KG1 (cell line): ENCODE results near the gene CDS1.
"Not testable (repeated sequence)": the region's sequence is repeated elsewhere in the genome, so short reads cannot be mapped to it uniquely, and the experiment has no call there.

Experiments
- DNase-seq: peaks from one replicate; lab custom pipeline; 2025; lab: John Stamatoyannopoulos, UW

The CDS1 gene

DNA sequence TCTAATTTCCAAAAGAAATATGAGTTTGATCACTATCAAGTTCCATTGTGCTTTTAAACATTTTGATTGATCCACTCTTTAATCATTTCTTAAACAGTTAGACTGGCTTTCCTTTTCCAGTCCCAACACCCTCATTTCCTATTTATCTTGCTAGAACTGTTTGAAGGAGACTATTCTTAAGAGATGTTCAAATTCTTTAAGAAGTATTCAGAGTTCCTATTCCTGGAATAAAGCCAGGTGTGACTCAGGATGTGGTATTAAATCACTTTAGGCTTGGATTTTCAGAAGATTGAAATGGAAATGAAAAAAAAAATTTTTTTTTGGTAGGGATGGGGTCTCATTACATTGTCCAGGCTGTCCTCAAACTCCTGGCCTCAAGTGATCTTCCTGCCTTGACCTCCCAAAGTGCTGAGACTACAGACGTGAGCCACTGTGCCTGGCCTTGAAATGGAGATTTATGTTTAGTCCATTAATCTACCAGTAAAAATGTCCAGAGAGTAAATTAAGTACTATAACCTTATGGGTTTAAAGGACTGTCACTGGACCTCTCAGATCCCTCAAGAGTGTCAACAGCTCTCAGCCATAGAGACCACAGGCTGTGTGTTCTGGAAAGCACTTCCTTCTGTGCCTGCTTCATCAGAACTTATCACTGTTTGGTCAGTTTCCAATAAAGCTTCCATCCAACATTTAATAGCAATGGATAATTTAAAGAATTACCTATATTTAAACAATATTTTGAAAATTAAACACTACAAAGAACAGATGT is 90.7 kb downstream of the CDS1 start:
- DNase-seq = no peak

DNA sequence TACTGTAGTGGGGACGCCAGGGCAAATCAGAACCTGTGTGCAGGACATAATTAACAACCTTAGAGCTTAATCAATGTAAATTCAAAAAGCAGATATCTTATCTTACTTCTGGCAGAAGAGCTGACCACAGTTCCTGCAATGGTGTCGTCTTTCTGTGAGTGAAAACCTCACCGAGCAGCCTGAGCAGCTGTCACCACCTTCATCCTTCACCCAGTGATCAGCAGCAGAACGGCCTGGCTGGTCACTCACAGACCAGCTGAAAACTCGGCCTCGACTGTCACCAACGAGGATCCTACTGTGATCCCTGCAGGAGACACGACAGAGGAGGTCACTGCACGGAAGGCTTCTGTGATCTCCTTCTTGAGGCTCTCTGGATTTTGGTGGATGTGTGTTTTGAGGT is 94.2 kb downstream of the CDS1 start:
- DNase-seq = no peak

DNA sequence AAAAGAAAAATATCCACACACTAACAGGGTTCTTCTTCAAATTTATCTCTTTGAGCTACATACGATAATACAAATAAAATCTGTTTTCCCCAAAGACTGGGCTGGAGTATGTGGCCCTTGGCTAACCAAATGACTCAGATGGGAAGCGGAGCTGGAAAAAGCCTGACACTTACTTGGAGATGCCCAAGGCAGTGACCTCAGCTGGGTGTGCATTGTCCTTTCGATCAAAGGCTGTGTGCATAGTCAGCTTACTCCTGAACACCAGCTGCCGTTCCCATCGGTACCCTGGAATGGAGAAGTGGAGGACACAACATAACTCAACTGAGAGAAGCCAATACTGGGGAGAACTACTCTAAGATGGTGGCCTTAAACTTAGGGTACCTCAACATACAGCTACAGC is 95.1 kb downstream of the CDS1 start:
- DNase-seq = no peak

DNA sequence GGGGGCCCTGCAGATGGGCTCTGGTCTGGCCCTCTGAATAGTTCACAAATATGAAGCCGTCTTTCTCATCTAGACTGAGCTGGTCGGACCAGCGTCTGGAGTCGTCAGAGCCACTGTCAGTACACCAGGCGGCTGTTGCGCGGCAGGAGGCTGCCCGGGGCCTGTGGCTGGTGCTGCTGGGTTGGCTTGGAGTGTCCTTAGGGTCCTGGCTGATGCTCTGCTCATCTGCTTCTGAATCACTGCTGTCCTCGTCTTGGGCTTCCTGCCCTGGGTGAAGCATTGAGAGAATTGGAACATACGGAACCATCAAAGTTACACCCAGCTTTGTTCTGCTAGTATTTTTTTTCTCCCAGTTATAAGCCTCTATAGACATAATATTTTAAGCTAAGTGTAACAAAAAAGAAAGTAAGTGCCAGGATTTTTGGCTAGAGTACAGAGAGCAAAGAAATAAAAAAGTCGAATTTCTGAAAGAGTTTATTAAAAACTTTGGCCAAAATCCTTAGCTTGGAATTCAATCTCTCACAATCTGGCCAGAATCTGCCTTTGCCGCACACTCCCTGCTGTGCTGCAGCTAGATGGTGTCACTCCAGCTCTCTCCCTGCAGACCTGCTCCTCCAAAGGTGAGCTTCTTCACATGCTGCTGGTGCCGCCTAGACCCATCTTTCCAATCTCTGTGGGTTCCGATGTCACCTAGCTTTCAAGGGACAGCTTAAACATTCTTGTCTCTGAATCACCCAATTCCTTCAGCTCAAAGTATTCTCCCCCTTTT is 96.2 kb downstream of the CDS1 start:
- DNase-seq = no peak

DNA sequence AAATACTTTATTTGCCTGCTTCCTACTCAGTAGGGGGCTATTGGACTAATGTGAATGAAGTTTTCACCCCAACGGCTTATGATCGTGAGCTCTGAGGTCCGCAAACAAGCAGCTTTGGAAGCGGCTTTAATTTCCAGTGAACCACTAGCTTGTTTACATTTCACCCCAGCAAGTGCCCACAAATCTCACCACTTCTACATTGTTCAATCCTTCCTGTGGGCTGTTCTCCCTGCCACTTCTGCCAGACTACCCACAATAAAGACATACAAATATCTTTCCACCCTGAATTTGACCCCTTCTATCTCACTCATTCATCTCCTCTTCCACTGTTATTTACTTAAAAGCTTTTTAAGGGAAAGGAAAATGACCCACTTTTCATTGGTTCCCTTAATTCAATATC is 98.0 kb downstream of the CDS1 start:
- no peak for DNase-seq

DNA sequence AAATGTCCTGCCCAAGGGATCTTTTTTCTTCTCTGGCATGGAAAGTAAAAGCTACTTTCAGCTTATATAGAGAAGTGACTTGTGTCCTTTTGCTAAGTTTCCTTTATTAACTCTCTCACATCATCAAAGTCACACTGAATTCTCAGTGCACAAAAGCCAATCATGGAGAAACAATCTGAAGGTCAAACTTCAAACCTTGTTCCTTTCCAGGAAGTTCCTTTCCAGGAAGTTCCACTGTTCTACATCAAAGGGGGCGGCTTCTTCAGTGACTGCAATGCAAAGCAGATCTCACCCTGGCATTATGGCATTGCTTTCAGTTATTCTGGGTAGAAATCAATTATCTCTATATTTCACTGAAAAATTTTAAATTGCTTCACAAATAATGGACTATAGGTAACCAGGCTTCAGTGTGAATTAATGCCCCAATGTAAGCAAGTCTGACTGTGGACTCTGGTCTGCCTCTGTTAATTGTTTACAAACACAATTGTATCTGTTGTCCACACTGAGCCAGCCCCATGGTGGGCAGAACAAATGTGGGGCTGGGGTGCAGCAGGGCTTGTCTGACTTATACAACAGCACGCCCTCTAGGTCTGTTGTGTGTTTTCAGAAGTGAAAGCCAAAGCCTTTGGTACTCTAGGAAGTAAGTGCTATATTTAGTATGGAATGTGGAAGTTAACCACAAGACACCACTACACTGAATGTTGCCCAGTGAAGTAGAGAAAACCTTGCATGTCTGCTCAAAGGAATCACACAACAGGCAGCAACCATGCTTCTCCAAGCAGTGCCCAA is 98.8 kb downstream of the CDS1 start:
- no peak for DNase-seq

DNA sequence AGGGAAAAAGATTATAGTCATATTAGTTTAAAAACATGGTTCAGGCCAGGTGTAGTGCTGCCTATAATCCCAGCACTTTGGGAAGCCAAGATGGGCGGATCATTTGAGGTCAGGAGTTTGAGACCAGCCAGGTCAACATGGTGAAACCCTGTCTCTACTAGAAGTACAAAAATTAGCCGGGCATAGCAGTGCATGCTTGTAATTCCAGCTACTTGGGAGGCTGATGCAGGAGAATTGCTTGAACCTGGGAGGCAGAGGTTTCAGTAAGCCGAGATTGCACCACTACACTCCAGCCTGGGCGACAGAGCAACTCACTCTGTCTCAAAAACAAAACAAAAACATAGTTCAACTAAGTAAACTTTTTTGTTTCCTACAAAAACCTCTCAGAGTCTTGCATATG is 99.7 kb downstream of the CDS1 start:
- DNase-seq = not testable (repeated sequence)

DNA sequence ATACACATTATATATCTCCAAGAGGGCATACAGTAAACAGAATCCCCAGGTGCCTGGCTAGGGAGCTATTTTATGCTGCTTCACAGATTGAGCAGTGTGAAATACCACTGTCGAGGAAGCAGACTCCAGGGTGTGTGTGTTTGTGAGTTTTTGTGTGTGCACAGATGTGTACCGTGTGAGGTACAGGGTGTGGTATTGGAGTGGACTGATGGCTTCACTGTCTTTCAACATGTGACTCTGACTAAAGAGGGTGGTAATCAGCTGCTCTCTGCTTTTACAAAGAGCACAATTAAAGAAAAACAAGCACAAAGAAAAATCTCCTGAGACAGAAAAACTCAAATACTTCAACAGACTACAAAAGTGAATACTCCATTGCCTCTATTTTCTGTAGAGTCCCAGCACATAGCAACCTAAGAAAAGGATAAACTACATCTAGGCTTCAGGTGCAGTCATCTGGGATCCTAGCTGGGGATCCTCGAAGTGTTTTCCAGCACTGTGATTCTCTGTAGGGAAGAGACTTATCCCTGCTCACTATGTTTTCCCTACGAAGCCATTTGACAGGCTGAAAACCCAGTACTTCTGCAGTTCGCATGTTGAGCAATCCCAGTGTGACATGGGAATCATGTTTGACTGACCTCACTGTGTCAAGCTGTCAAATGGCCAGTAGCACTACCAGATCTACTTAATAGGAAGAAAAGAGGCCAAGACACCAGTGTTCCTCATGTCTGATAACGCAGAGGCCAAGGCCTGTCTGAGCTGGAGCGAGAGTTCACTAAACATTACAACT is 100.3 kb downstream of the CDS1 start:
- DNase-seq = no peak

DNA sequence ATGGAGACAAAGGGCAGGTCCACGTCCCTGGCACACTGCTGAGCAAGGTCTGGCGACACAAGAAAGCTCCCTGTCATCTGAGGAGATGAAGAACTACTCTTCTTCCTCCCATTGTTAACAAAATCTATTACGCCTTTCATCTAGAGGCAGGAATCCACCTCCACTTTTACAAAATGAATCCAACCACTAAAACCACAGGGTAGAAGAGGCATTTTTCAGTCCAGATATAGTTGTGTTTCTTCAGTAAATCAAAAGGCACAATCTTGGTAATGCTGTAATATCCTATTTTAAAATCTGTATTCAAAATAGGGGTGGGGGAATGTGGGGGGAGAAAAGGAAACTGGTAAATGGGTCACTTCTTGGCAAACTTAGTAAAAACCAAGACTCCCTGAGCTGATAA is 101.4 kb downstream of the CDS1 start:
- no peak for DNase-seq

DNA sequence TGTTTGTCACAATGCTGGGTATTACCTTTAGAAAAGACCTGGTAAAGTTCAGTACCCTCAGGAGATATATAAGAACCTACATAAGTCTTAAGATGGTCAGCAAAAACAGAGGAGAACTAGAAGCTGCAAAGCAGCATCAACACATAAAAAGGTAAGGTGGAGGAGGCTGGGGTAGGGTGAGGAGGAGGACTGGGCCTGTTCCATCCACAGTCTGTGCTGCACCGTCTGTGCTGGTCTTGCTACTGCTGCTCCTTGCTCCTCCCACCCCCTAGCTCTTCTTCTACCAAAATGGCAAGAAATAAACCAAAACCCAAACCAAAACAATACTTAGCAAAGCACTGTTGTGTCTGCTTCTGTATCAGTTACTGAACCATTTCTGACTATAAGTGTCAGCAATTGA is 102.2 kb downstream of the CDS1 start:
- DNase-seq = no peak

DNA sequence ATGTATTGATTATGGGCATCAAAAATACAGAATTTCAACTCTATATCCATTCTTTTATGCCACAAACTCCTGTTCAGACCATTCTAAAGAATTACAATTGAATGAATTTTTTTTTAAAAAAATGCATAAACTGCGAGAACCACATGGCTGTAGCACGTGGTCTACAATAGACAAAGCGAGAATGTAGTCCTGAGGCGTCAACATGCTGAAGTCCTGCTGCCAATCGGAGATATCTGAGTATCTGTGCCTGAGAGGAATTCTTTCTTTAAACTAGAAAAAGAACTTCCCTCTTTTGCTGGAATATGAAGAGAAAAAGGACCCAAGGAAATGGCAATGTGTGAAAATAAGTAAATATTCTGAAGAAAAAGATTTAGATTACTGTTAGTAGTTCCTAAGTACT is 105.7 kb downstream of the CDS1 start:
- DNase-seq = no peak

DNA sequence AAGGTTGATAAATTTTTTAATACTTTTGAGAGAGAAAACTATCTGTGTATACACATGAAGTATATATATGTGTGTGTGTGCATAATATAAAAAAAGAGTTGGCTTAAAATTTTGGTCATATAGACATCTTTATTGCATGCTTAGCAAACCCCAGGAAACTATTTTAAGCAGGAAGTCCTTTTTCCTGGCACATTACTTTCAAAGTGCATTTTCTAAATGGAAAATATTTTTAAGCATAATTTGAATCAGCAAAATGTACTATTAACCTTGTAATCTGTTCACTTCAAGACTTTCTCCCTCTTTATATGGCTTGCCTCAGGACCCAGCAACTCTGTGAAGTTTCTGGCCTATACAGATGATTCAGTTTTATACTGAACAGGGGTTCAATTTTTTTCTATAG is 106.3 kb downstream of the CDS1 start:
- DNase-seq = no peak

DNA sequence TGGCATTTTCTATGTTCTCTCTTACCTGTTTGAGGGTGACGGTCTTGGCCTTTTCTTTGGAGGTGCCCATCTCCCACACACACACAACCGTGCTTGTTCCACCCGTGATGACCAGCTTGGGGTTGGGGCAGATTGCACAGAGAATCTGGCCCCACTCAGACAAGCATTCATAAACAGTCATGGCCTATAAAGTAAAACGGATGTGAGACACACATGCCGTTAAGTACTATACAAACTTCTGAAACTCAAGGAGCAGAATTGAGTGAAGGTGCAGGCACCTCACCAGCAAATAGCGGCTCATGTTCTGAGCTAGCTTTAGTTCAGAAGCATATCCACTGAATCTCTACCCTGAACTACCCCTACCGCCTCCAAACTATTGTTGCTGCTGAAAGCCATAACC is 107.6 kb downstream of the CDS1 start:
- DNase-seq = no peak

DNA sequence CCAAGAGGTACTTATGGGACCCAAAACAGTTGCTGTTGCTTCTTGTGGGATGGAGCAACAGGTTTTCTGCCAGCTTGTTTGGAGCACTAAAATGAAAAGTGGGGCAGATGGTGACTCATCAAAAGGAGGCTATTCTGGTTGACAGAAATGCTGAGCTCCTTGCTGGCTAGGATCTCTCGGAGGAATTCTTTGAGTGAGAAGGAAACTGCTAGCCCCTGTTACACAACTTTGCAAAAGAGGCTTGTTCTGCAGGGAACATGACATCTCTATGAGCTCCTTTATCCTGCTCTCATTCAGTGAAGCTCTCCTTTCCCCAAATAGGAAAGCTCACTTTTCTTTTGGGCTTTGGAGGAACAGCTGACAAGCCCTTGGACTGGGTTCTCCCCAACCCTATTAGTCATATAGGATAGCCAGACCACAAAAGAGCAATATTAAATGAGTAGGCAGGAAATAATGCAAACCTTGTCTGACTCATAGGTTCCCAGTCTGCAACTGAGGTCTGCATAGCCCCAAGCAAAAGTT is 108.3 kb downstream of the CDS1 start:
- no peak for DNase-seq

DNA sequence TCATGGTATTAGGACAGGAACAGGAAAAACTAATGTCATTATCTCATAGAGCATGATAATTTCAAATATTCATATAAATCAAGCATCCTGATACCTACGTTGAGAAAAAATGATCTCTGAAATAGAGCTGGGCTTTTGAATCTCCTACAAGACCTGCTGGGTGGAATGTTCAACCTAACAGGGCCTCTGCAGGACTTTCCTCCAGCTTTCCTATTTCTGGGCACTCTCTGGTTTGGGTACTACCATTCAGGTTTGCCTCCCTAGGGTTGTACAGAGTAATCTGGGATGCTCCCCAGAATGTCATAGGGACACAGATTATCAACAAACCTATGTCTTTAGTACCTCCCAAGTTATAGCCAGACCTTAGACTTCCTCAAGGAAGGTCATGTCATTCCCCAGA is 108.9 kb downstream of the CDS1 start:
- DNase-seq = no peak

DNA sequence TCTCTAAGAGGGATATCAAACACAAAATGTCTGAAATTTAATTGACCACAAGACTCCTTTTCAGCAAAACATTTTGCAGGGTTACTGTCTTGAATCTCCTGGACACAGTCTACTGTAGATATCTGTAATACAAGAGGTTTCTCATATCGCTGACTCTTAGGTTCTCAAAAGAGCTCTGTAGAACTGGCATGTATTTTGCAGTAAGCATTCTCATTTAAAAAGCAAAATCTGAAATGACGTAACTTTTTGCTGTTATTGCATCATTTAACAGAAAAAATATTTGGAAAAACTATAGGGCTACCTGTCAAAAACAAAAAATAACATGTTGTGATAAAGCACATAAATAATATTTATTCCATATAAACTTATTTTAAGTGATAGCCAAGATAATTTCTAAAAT is 114.2 kb downstream of the CDS1 start:
- no peak for DNase-seq

DNA sequence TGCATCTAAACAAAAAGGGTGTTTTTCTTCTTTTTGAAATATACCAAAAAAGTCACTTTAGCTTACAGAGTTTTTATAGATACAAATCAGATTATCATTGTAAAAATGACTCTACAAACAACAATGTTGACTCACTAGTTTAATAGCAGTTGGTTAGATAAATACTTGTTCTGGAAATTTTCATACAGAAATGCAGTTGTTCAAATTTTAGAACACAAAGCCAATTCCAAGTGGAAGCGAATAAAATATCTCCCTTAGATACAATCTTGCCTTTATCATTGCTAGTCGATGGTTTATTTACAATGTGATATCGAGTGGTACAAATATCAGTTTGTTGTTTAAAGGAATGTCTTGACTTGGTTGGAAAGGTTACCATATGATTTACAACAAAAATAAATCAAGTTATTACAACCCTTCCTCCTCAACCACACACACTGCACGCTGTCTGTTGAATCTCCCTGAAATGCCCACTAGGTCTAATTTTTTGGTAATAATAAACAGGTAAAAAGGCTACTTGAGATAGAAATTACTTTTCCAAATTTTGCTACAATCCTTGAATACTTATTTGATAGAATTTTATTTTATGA is 114.8 kb downstream of the CDS1 start:
- no peak for DNase-seq

DNA sequence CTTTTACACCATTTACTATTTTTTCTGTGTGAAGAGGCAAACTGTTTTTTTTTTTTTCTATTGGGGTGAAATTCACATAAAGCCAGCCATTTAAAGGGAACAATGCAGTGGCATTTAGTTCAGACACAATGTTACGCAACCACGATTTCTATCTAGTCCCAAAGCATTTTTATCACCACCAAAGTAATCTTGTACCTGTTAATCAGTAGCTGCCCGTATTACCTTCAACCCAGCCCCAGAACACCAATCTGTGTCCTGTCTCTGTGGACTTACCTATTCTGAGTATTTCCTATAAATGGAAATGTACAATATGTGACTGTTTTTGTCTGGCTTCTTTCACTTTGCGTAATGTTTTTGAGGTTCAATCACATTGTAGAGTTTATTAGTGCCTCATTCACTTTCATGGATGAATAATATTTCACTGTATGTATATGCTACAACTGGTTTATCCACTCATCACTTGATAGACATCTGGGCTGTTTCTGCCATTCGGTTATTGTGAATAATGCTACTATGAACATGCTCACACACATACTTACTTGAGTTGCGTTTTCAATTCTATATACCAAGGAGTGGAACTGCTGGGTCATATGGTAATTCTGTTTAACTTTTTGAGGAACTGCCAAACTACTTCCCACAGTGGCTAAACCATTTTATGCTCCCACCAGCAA is 116.2 kb downstream of the CDS1 start:
- no peak for DNase-seq
